ENCODE data around the gene MOB3C. TPM values are rescaled to one million over a fixed set of nuclear protein-coding genes. Genes with fewer than 3 reads are reported as not detected.
"Not testable (repeated sequence)": the region's sequence is repeated elsewhere in the genome, so short reads cannot be mapped to it uniquely, and the experiment has no call there.

MOB3C gene
- polyA plus RNA-seq (2012; ENCODE audit: insufficient read depth, insufficient read length, low read depth) = 0.17 TPM

GRCh38 chr1:46616277-46617107 lies at the start of gene MOB3C:
MOB3C (minus strand) TSS chr1:46616811; CDS start chr1:46613321, 3,490 bp downstream.
- peak; percentile 23 for DNase-seq

GRCh38 chr1:46665983-46666382 lies 49.4 kb upstream of the MOB3C start:
- H3K9me3 ChIP-seq = no peaks in the 10 kb centered on the region
- no peaks in the 10 kb centered on the region for H3K36me3 ChIP-seq
- H3K27me3 ChIP-seq = no peaks in the 10 kb centered on the region
- H3K4me3 ChIP-seq (ENCODE audit: low read depth, low read length) = no peak overlapping the region
- TF ChIP-seq, protein P1, sequence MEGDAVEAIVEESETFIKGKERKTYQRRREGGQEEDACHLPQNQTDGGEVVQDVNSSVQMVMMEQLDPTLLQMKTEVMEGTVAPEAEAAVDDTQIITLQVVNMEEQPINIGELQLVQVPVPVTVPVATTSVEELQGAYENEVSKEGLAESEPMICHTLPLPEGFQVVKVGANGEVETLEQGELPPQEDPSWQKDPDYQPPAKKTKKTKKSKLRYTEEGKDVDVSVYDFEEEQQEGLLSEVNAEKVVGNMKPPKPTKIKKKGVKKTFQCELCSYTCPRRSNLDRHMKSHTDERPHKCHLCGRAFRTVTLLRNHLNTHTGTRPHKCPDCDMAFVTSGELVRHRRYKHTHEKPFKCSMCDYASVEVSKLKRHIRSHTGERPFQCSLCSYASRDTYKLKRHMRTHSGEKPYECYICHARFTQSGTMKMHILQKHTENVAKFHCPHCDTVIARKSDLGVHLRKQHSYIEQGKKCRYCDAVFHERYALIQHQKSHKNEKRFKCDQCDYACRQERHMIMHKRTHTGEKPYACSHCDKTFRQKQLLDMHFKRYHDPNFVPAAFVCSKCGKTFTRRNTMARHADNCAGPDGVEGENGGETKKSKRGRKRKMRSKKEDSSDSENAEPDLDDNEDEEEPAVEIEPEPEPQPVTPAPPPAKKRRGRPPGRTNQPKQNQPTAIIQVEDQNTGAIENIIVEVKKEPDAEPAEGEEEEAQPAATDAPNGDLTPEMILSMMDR (IDR thresholded peaks at IDR 0.05; ENCODE audit: low read depth, low read length) = no peak
- no peaks in the 10 kb centered on the region for H3K4me1 ChIP-seq
- no peak for DNase-seq

More at GRCh38 chr1:46616277-46617107, at the start of gene MOB3C:
- Histone ChIP-seq H3K36me3 (no peaks in the 10 kb centered on the region), H3K27me3 (no peaks in the 10 kb centered on the region), H3K4me3 (ENCODE audit: low read depth, low read length) (peak within 1 kb of the TSS; percentile 58), H3K4me1 (no peaks in the 10 kb centered on the region), H3K9me3 (no peaks in the 10 kb centered on the region)
- TF ChIP-seq, protein P1 (IDR thresholded peaks at IDR 0.05; ENCODE audit: low read depth, low read length) = no peak

DNA sequence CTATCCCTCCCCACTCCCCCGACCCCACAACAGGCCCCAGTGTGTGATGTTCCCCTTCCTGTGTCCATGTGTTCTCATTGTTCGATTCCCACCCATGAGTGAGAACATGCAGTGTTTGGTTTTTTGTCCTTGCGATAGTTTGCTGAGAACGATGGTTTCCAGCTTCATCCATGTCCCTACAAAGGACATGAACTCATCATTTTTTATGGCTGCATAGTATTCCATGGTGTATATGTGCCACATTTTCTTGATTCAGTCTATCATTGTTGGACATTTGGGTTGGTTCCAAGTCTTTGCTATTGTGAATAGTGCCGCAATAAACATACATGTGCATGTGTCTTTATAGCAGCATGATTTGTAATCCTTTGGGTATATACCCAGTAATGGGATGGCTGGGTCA lies 46.3 kb upstream of the MOB3C start:
- H3K27me3 ChIP-seq; DNase-seq; H3K36me3 ChIP-seq; H3K9me3 ChIP-seq; H3K4me3 ChIP-seq (ENCODE audit: low read depth, low read length); H3K4me1 ChIP-seq: not testable (repeated sequence)

GRCh38 chr1:46660116-46660515 lies 43.5 kb upstream of the MOB3C start:
- not testable (repeated sequence) for H3K27me3 ChIP-seq; H3K36me3 ChIP-seq; H3K4me1 ChIP-seq; DNase-seq; H3K9me3 ChIP-seq; H3K4me3 ChIP-seq (ENCODE audit: low read depth, low read length)

DNA sequence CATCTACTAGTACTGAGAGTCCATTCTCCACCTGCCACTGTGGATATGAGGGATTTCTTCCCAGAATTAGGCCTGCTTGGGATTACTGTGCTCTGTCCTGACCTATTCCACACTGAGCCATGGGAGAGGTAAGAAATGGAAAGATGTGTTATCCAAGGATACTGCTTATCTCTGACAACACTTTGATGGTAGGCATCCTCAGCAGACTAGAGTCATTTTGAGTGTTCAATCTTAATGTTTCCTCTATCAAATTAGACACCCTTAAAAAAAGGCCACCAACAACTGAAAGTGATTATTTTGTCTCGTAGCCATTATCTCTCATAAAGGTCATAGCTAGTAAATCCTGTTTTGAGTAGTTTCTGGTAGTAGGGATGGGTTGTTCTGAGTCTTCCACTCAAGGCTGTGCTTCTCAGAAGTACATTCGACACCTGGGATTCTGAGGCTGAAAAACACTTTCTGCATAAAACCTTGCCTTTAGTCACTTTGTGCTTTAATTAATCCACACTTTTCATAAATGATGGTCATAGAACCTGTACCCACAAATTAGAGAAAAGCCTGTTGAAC lies 42.8 kb upstream of the MOB3C start:
- no peaks in the 10 kb centered on the region for H3K4me1 ChIP-seq
- no peaks in the 10 kb centered on the region for H3K27me3 ChIP-seq
- no peaks in the 10 kb centered on the region for H3K36me3 ChIP-seq
- TF ChIP-seq, protein P1 (IDR thresholded peaks at IDR 0.05; ENCODE audit: low read depth, low read length) = no peak
- H3K4me3 ChIP-seq (ENCODE audit: low read depth, low read length) = no peak overlapping the region
- no peak for DNase-seq
- H3K9me3 ChIP-seq = no peaks in the 10 kb centered on the region

DNA sequence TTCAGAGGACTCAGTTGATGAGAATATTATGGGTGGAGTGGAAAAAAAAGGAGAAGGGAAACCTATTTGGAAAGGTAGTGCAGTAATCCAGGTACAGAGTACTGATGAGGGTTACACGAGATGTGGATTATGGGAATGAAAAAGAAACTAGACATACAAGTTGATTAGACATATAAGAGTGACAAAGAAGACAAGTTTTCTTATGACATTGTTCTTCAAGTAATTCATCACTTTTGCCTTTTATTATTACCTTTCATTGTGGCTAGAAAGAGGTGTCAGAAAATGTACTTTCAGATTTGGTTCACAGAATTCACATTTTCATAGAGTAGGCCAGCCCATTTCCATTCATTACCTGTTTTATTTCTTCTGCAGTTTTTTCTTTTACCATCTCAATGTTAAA lies 41.2 kb upstream of the MOB3C start:
- Histone ChIP-seq H3K36me3 (no peaks in the 10 kb centered on the region), H3K4me1 (no peaks in the 10 kb centered on the region), H3K9me3 (no peaks in the 10 kb centered on the region), H3K27me3 (no peaks in the 10 kb centered on the region), H3K4me3 (ENCODE audit: low read depth, low read length) (no peak overlapping the region)
- TF ChIP-seq, protein P1 (IDR thresholded peaks at IDR 0.05; ENCODE audit: low read depth, low read length) = no peak
- DNase-seq = no peak

- DNase-seq = no peak
- H3K27me3 ChIP-seq = no peaks in the 10 kb centered on the region
- TF ChIP-seq, protein P1 (IDR thresholded peaks at IDR 0.05; ENCODE audit: low read depth, low read length) = no peak
- H3K9me3 ChIP-seq = no peaks in the 10 kb centered on the region
- no peak overlapping the region for H3K4me3 ChIP-seq (ENCODE audit: low read depth, low read length)
- no peaks in the 10 kb centered on the region for H3K4me1 ChIP-seq
- no peaks in the 10 kb centered on the region for H3K36me3 ChIP-seq
Observed at GRCh38 chr1:46656643-46657042, 40.0 kb upstream of the MOB3C start.

Data from BE2C (cell line).